Activated T-helper 1 cell treated with anti-CD3 and anti-CD28 coated beads, Interleukin-2, amount 50 U/mL, for 16 hours (primary cell): ENCODE data around the gene BICD2.
"Not testable (repeated sequence)": the region's sequence is repeated elsewhere in the genome, so short reads cannot be mapped to it uniquely, and the experiment has no call there.

Experiments used
- DNase-seq, 2 donors: peaks; one replicate each; pipeline ENCODE4 v3.0.0-alpha.2; 2020; ENCODE audit warnings: low read depth in 1 of 2, low spot score in 1 of 2

BICD2 gene

GRCh38 chr9:92764381-92764987 is at the start of gene BICD2:
BICD2 (minus strand) TSS chr9:92764833; CDS start chr9:92764744, 89 bp downstream.
- no peak for DNase-seq

DNA sequence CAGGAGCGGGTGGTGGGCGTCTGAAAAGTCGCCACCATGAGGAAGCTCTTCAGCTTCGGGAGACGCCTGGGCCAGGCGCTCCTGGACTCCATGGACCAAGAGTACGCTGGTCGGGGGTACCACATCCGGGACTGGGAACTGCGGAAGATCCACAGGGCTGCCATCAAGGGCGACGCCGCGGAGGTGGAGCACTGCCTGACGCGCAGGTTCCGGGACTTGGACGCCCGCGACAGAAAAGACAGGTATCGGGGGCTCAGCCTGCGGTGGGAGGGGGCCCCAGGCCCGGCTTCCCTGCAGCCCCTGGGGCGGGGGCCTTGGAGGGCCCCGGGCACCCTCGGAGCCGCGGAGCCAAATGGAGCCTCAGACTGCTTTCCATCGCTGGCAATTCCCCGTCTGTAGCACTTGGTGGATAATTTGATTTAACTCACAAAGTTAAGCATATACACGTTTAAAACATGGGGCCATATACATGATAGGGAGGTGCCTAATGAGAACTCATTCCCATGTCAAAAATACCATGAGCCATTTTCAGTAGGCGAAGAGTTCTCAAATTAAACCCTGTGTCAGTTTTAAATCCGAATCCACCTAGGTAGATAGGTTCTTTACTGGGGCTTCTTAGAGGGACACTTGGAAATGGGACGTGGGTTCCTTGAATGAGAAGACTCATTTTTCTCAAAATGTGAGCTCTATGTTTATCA is 45.1 kb upstream of the BICD2 start:
- not testable (repeated sequence) for DNase-seq

DNA sequence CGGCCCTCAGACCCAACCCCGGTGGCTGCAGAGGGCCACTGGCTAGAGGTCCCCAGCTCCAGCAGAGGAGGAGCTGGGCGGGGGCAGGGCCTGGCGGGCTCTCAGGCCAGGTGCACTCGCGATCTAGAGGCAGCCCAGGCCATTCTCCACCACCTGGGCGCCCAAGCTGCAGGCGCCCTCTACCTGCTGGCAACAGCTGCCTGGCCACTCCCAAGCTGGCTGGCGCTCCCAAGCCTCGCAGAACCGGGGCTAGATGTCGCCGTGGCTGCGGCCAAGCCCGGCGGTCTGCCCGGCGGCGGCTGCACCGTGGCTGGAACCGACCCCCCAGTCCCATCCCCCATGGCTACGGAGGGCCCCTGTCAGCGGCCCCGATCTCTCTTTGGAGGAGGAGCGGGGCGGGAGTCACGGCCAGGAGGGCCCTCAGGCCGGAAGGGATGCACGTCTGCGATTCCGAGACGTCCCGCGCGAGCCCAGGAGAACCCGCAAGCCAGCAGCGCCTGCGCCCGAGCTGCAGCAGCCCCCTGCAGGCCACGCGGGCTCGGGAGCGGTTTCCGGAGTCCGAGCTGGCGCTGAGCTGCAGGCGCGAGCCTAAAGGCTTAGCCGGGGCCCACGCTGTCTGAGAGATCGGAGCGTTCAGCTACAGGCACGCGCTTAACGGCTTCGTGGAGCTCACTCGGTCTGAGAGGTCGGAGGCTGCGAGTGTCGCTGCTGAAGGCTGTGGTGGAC is 44.3 kb upstream of the BICD2 start:
- DNase-seq, result peak in 1 of 2 donors; percentile 30

GRCh38 chr9:92807757-92808725 is 43.4 kb upstream of the BICD2 start:
- DNase-seq, result no peak

DNA sequence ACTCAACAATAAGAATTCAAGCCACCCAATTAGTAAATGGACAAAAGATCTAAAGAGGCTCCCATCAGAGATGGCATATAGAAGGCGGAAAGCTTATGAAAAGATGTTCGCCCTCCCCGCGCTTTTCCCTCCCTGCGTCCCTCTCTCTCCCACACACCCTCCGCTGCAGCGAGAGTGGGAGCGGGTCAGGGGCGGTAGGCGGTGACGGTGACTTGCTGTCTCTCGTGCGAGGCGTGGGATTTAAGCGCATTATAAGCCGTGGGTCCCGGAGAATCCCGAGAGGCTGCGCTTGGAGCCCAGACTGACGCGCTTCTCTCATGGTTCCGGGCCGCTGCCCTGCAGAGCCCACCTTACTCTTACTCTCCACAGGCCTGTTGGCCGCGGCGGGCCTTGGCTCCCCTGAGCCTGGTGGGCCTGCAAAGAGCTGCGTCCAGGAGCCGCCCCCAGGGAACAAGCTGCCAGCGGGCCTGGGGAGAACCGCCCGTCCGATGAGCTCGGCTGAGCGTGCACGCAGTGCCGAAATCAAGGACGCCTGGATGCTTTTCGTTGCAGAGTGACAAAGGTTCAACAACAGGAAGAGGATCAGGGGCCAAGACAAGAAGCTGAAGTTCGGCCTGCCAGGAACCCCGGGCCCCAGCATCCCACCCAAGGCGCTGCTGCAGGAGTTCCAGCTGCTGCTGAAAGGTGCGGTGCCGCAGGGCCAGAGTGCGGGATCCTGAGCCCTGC is 42.6 kb upstream of the BICD2 start:
- no peak for DNase-seq

GRCh38 chr9:92804727-92805126 is 40.1 kb upstream of the BICD2 start:
- DNase-seq, result no peak

DNA sequence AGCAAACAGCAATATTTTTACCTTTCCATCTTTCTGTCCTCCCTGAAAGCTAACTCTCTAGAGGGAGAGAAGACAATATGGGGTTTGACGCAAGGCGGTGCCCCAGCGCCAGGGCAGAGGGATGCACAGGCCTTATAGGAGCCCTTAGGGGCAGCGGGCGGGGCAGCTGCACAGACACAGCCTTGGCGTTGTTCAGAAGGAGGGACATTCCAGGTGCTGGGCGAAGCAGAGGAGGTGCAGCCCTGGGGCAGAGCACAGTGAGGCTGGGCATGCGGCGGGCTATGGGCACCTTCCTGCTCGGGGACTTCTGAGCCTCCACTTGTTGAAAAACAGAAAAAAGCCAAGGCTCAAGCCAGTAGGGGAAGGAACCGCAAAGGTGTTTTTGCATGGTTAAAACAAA is 33.7 kb upstream of the BICD2 start:
- DNase-seq, result no peak

GRCh38 chr9:92796337-92796804 is 31.7 kb upstream of the BICD2 start:
- not testable (repeated sequence) for DNase-seq

DNA sequence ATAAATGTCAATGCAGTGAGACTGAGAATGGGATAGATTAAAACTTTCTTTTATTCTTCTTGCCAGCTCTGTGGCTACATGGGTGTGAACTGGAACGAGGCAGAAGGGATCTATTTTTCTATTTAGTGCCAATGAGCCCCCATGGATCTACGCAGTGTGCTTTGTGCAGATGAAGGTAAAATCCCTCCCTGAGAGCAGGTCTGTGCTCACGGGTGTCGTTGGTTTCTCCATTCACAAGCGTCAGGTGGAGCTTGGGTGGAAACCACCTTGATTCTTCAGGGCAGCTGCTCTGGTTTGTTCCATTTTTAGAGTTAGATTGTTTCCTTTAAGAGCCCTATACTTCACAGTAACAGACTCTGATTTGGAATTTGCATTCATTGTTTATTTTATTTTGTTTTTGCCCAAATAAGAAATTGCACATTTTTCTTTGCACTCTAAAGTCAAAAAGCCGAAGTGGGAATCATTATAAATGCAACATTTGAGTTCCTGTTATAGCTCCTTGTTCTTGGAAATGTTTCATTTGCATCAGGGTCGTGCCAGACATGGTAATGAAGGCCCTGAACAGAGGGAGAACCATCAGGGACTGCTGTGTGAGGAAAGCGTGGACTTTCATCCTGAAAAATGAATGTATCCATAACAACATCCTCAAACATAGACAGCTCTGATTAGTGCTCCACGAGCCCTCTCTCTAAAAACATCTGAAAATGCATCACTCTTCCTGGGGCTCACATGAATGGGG is 31.1 kb upstream of the BICD2 start:
- no peak for DNase-seq

DNA sequence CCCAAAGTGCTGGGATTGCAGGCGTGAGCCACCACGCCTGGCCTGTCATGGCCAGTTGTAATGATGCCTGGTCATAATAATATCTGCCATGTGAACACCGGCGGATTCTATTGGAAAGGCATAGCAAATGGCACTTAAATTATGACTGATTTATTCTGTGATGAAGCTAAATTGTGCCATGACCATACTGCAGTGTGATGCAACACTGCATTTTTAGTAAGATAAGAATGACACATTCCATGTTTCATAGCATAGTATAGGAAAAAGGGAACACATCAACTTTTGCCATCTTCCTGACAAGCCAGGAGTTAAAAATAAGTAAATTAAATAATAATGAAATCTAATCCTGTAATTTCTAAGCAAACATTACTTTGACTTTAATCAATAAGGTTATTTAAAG is 30.4 kb upstream of the BICD2 start:
- DNase-seq, result no peak

- DNase-seq, result no peak
Observed at GRCh38 chr9:92794426-92794825, 29.8 kb upstream of the BICD2 start.

DNA sequence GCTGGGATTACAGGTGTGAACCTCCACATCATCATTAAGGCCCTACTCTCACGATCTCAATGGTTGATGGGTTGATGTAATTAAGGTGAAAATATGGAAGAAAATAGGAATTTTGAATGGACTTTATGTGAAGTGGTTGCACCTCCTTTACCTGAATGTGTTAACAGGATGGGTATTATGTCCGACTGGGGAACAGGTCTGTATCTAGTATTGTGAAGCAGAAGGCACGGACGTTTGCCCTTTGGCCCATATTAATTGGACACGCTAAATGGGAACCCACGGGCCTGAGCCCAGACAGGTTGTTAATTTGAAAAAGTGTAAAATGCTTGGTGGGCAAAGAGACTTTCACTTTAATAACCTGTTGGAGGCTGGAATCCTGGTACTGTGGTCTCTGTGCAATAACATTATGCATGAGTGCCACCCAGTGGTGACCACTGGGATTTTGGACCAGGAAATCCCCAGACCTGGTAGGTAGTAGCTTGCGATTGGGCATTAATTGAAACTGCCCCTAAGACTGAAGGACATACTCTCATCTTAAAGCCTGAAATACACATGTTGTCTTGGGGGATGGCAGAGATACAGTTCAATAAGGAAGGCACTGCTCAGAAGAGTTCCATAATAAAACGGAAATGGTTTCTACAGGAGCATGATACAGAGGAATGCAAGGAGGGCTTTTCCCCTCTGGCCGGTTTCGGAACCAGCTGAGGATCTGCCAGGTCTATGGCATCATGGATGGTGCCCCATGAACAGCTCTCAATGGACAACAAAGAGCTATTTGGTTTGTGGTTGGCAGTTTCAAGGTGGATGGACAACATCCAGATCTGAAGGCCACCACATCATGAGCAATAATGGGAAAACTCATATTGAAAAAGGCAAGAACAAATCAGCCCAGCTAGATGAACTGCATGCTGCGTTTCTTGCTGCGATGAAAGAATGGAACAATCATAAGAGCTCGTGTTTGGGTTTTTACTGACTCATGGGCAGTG is 26.2 kb upstream of the BICD2 start:
- peak; percentile 47 to 54 for DNase-seq

- no peak for DNase-seq
Observed at GRCh38 chr9:92786298-92786697, 21.7 kb upstream of the BICD2 start.

DNA sequence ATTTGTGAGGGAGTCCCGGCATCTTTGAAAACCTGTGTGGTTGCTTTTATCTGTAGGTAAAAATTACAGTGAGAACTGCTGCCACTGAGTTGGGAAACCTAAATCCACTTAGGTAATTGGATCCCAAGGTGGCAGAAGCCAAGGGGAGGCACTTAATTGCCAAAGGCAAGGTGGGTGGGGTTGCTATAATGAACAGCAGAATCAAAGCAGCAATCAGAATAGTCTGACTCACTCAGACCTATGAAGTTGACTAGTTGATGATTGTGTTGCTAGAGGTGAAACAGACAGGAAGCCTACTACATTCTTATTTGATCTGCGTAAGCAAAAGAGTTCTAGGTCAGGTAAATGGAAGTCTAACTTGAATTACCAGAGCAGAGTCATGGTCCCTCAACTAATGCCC is 17.3 kb upstream of the BICD2 start:
- DNase-seq, result no peak

DNA sequence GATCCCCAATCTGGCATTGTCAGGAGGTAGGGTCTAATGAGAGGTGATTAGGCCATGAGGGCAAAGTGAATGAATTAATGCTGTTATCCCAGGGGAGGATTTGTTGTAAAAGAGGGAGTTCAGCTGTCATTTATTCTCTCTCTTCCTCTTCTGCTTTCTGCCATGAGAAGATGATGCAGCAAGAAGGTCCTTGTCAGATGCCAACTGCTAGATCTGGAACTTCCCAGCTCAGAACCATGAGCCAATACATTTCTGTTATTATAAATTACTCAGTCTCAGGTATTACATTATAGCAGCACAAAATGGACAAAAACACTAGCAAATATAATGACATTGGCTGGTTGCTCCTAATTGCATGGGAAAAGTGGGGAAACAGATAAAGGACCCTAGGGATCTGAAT is 15.6 kb upstream of the BICD2 start:
- DNase-seq, result no peak

GRCh38 chr9:92775466-92775865 is 10.8 kb upstream of the BICD2 start:
- no peak for DNase-seq

DNA sequence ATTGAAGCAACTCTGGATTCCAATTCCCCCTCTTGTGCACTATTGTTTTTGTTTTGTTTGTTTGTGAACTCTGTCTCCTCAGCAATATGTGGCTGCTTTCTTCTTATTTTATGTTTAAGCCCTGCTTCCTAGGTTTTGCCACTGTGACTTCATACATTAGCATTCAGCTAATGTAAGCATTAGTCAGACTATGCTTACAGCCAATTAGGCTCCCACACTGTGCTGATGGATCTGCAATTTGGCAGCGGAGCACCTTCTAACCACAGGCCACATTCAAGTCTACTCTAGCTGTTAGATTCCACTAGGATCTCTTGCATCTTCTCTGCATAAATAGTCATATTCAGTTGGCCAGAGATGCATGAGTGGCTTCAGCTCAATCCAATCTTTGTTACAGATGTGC is 9.6 kb upstream of the BICD2 start:
- DNase-seq, result no peak

DNA sequence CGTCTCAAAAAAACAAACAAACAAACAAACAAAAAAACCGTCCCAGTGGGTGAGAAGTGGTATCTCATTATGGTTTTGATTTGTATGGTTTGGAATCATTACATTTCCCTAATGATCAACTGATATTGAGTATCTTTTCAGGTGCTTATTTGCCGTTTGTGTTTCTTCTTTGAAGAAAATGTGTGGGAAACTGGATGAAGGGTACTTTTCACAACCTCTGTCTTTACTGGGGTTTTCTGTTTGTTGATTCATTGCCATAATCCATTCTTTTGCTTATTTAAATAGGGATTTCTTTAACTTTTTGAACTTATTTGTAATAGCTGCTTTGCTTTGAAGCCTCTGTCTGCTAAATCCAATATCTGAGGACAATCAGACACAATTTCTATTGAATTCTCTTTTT is 9.2 kb upstream of the BICD2 start:
- no peak for DNase-seq

DNA sequence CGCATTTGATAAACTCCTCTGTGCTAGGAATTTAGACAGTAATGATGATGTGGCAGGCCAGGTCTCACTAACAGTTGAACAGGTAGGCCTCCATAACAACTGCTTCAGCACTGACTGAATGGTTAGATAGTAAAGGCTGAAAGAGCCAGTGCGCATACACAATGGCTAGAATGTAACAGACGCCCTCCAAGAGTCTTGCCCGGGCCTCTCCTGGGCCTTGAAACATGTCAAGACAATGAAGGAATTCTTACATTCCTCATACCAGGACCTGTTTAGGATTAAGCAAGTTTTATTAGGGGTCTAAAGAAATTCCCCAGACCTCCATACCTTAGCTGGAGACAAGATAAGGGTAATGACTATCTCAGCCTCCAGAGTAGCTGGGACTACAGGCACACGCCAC is 6.7 kb upstream of the BICD2 start:
- no peak for DNase-seq
